C4-2B (cell line): Measurements from ENCODE around the gene FBXO4.

ENCODE experiments used
- H3K27ac ChIP-seq: fragments of 450-650 bp; 2 replicates; pipeline ENCODE4 v1.5.1; 2017
- CTCF ChIP-seq: fragments of 450-650 bp; conservative IDR thresholded peaks from 2 replicates; pipeline ENCODE4 v1.5.1; 2017; ENCODE audit warnings: mild to moderate bottlenecking
- ZFX ChIP-seq: fragments of 450-650 bp; IDR thresholded peaks from 2 replicates; pipeline ENCODE4 v1.6.1; 2017

FBXO4 gene

GRCh38 chr5:41883243-41883642, 41.8 kb upstream of the FBXO4 start:
- no peak for TF ChIP-seq ZFX
- TF ChIP-seq CTCF, result no peak
- H3K27ac ChIP-seq, result no peak overlapping the region

- TF ChIP-seq ZFX, result no peak
- no peak for TF ChIP-seq CTCF
- H3K27ac ChIP-seq, result no peak overlapping the region
Observed at GRCh38 chr5:41883936-41884335, 41.1 kb upstream of the FBXO4 start.

- H3K27ac ChIP-seq, result no peak overlapping the region
- no peak for TF ChIP-seq ZFX
- no peak for TF ChIP-seq CTCF
Observed at GRCh38 chr5:41885286-41885685, 39.8 kb upstream of the FBXO4 start.

GRCh38 chr5:41891066-41891707, 33.9 kb upstream of the FBXO4 start:
- TF ChIP-seq CTCF, result no peak
- no peak for TF ChIP-seq ZFX

GRCh38 chr5:41892031-41892430, 33.0 kb upstream of the FBXO4 start:
- no peak for TF ChIP-seq ZFX
- TF ChIP-seq CTCF, result no peak
- H3K27ac ChIP-seq, result no peak overlapping the region

More at GRCh38 chr5:41891066-41891707, 33.9 kb upstream of the FBXO4 start:
- H3K27ac ChIP-seq, result no peak overlapping the region

GRCh38 chr5:41893074-41893851, 31.8 kb upstream of the FBXO4 start:
- H3K27ac ChIP-seq, result no peak overlapping the region
- no peak for TF ChIP-seq CTCF
- TF ChIP-seq ZFX, result no peak

- no peak for TF ChIP-seq CTCF
- TF ChIP-seq ZFX, result no peak
- no peak overlapping the region for H3K27ac ChIP-seq
Observed at GRCh38 chr5:41896230-41896629, 28.9 kb upstream of the FBXO4 start.
